A673 (cell line): Measurements from ENCODE around the gene MYL1. TPM values are rescaled to one million over a fixed set of nuclear protein-coding genes. Genes with fewer than 3 reads are reported as not detected.

Experiments used
- BruUV-seq: library from RNA; stranded (reverse); fragments of 400-500 nt; replicated peaks from 2 replicates; lab custom pipeline; 2021; lab: Mats Ljungman, UMichigan
- CTCF ChIA-PET: fragments of 300-600 bp; sonication (Branson Sonifier 250); formaldehyde crosslinking; loops from one replicate; lab custom pipeline; 2022; ENCODE audit warnings: antibody characterized with exemption; lab: Charles Lee
- POLR2A ChIA-PET: fragments of 300-600 bp; sonication (Branson Sonifier 250); formaldehyde crosslinking; loops from one replicate; lab custom pipeline; 2022; ENCODE audit warnings: antibody characterized with exemption; ENCODE audit not compliant: low non-redundant PET; lab: Charles Lee
- DNase-seq: peaks from one replicate; pipeline ENCODE4 v3.0.0-alpha.2; 2015; ENCODE audit warnings: low spot score
- H3K27ac ChIP-seq: fragments of 200-600 bp; sonication (generic); 2 replicates; pipeline ENCODE4 v1.5.1; 2016; ENCODE audit warnings: mixed run types, low read depth, mild to moderate bottlenecking, mixed read lengths, antibody characterized with exemption, low read length; ENCODE audit not compliant: poor library complexity, severe bottlenecking
- H3K27me3 ChIP-seq: fragments of 200-600 bp; sonication (generic); replicated peaks from 2 replicates; pipeline ENCODE4 v1.6.1; 2017; ENCODE audit warnings: mixed run types, low read depth, mild to moderate bottlenecking, mixed read lengths, antibody characterized with exemption, low read length; ENCODE audit not compliant: insufficient read depth, poor library complexity
- H3K36me3 ChIP-seq: fragments of 200-600 bp; sonication (generic); 2 replicates; pipeline ENCODE4 v1.6.1; 2016; ENCODE audit warnings: mixed run types, mild to moderate bottlenecking, mixed read lengths, antibody characterized with exemption, low read length; ENCODE audit not compliant: insufficient read depth, poor library complexity, severe bottlenecking
- H3K4me1 ChIP-seq: fragments of 200-600 bp; sonication (generic); 2 replicates; pipeline ENCODE4 v1.6.1; 2017; ENCODE audit warnings: mixed run types, mild to moderate bottlenecking, mixed read lengths, antibody characterized with exemption, low read length; ENCODE audit not compliant: insufficient read depth, poor library complexity, severe bottlenecking
- H3K4me3 ChIP-seq: fragments of 200-600 bp; sonication (generic); 2 replicates; pipeline ENCODE4 v1.5.1; 2016; ENCODE audit warnings: low read depth, mixed run types, mild to moderate bottlenecking, mixed read lengths, low read length; ENCODE audit not compliant: poor library complexity, severe bottlenecking
- H3K9me3 ChIP-seq: fragments of 200-600 bp; sonication (generic); 2 replicates; pipeline ENCODE4 v1.6.1; 2016; ENCODE audit warnings: mixed run types, low read depth, mild to moderate bottlenecking, mixed read lengths, antibody characterized with exemption, low read length; ENCODE audit not compliant: poor library complexity, severe bottlenecking
- CTCF ChIP-seq: fragments of 300-800, 200-600 bp; sonication (generic); conservative IDR thresholded peaks from 2 replicates; pipeline ENCODE4 v1.5.1; 2017; ENCODE audit warnings: low read depth, mild to moderate bottlenecking, antibody characterized with exemption, low read length, moderate library complexity, mixed read lengths
- EZH2 ChIP-seq: fragments of 200-600 bp; sonication (generic); IDR thresholded peaks from 2 replicates; pipeline ENCODE4 v1.6.1; 2017; ENCODE audit warnings: borderline replicate concordance, low read depth, mild to moderate bottlenecking, mixed read lengths, antibody characterized with exemption, low read length; ENCODE audit not compliant: poor library complexity, severe bottlenecking
- intact Hi-C: fragments of 100-400 bp; cut with micrococcal nuclease; formaldehyde crosslinking; loops from one replicate; pipeline ENCODE4 v1.10.0; 2022; ENCODE audit not compliant: unreplicated experiment
- total RNA-seq: library from RNA; stranded (reverse); gene quantifications from 2 replicates; pipeline ENCODE4 v1.2.3, GENCODE V29; 2021

Gene MYL1
- total RNA-seq, 1 experiment from 2014 or later = not detected

DNA sequence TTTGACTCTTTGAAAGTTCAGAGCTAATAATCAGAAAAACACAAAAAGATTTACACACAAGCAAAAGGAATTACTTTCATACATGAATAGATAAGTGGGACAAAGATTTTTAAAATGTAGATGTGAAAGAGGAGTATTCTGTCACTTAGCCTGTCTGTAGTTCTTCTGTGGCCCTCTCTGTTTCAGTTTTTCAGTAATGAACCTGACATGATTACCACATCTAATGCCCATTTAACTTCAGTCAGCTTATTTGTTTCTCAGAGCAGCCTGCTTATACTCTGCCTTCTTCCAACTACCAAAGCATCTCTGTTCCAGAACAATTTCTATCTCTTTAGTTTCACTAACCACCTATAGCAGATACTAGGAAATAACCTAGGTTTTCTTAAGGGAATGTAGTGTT lies 55.3 kb downstream of the MYL1 start:
- Histone ChIP-seq H3K9me3 (no peaks in the 10 kb centered on the region), H3K4me3 (no peak overlapping the region), H3K36me3 (no peaks in the 10 kb centered on the region), H3K27me3 (no peaks in the 10 kb centered on the region), H3K27ac (no peak overlapping the region), H3K4me1 (no peaks in the 10 kb centered on the region)
- intact Hi-C loops = no loop called here
- DNase-seq = no peak
- ChIA-PET CTCF (no interaction called here), POLR2A (no interaction called here)
- no TSS peak for BruUV-seq
- no peak for TF ChIP-seq EZH2
- TF ChIP-seq CTCF = no peak

GRCh38 chr2:210252699-210253606 lies 62.0 kb downstream of the MYL1 start:
- no peak overlapping the region for H3K27ac ChIP-seq
- no peaks in the 10 kb centered on the region for H3K9me3 ChIP-seq
- ChIA-PET POLR2A (no interaction called here), CTCF (no interaction called here)
- H3K4me3 ChIP-seq = no peak overlapping the region
- DNase-seq = no peak
- BruUV-seq = no TSS peak
- peaks cover 4% of the 10 kb centered on the region for H3K4me1 ChIP-seq
- intact Hi-C loops = no loop called here
- no peaks in the 10 kb centered on the region for H3K27me3 ChIP-seq
- no peaks in the 10 kb centered on the region for H3K36me3 ChIP-seq
- TF ChIP-seq EZH2 = no peak
- TF ChIP-seq CTCF = no peak

GRCh38 chr2:210250622-210251021 lies 64.4 kb downstream of the MYL1 start:
- no peaks in the 10 kb centered on the region for H3K27me3 ChIP-seq
- intact Hi-C loops = no loop called here
- H3K4me3 ChIP-seq = no peak overlapping the region
- CTCF ChIA-PET = no interaction called here
- H3K36me3 ChIP-seq = no peaks in the 10 kb centered on the region
- DNase-seq = no peak
- no peaks in the 10 kb centered on the region for H3K9me3 ChIP-seq
- TF ChIP-seq EZH2 = no peak
- POLR2A ChIA-PET = interaction anchor here (0.5 kb wide), 1 partner anchor 148 kb away, joined by 4 read pairs; no protein-coding TSS in a partner anchor
- no peak overlapping the region for H3K27ac ChIP-seq
- no TSS peak for BruUV-seq
- H3K4me1 ChIP-seq = peaks cover 4% of the 10 kb centered on the region

Other genes with a start within 250 kb of the MYL1 start
- 17.7 and 19.6 TPM in 2 replicates for gene KANSL1L, start 143.8 kb downstream of the MYL1 start, total RNA-seq
- 0.15 TPM in 1 of 2 replicates, not detected in the other for gene ACADL, start 89.7 kb downstream of the MYL1 start, total RNA-seq
- gene LANCL1, start 161.6 kb upstream of the MYL1 start, total RNA-seq = 55.6 and 64.3 TPM in 2 replicates
- gene CPS1, start 241.4 kb upstream of the MYL1 start, total RNA-seq = 0.62 and 1.5 TPM in 2 replicates